SK-N-SH (cell line): Measurements from ENCODE around the gene PCDHGA12. TPM values are rescaled to one million over a fixed set of nuclear protein-coding genes. Genes with fewer than 3 reads are reported as not detected.
A peak's percentile ranks its signal among the peaks of the same experiment; 100 is the strongest.

Experiments
- CTCF ChIA-PET: fragments of 300-600, 350-600 bp; formaldehyde crosslinking; extraction: SDS; loops from one replicate; lab custom pipeline; 2021; lab: Yijun Ruan, JAX
- POLR2A ChIA-PET: fragments of 350-600 bp; sonication (Branson Sonifier 250); formaldehyde crosslinking; extraction: SDS; loops from one replicate; lab custom pipeline; 2020; ENCODE audit warnings: antibody characterized with exemption, inconsistent platforms; lab: Yijun Ruan, JAX
- DNase-seq: peaks from one replicate; pipeline ENCODE4 v3.0.0; 2012
- H2AFZ ChIP-seq: fragments of 200-600 bp; sonication (generic); 2 replicates; pipeline ENCODE4 v1.8.1; 2016; ENCODE audit warnings: antibody characterized with exemption, mild to moderate bottlenecking, low read depth
- H3F3A ChIP-seq: fragments of 200-600 bp; sonication (generic); replicated peaks from 2 replicates; pipeline ENCODE3; 2016; ENCODE audit warnings: antibody characterized with exemption, mild to moderate bottlenecking; ENCODE audit not compliant: insufficient read depth
- H3K27ac ChIP-seq, 2 experiments: fragments of 200-500 bp in 1 of 2; fragments of 200-600 bp in 1 of 2; sonication (Bioruptor generic) in 1 of 2; sonication (generic), shearing (Covaris generic) in 1 of 2; 2 replicates each; pipeline versions ENCODE4 v1.5.1 to v1.6.1; 2014 to 2016; ENCODE audit warnings: low read depth in 2 of 2, inconsistent platforms in 1 of 2, low read length in 1 of 2, mild to moderate bottlenecking in 1 of 2, mixed read lengths in 1 of 2
- H3K27me3 ChIP-seq: fragments of 200-600 bp; sonication (generic), shearing (Covaris generic); 2 replicates; pipeline ENCODE4 v1.6.1; 2016; ENCODE audit warnings: mixed run types; ENCODE audit not compliant: insufficient read depth
- H3K36me3 ChIP-seq, 2 experiments: fragments of 200-500 bp in 1 of 2; fragments of 200-600 bp in 1 of 2; sonication (Bioruptor generic) in 1 of 2; sonication (generic) in 1 of 2; replicated peaks in 1 of 2; 2 replicates each; pipeline versions ENCODE3 to v1.5.1; 2014 to 2016; ENCODE audit warnings: low read length in 1 of 2, mild to moderate bottlenecking in 1 of 2; ENCODE audit not compliant: insufficient read depth in 2 of 2, control insufficient read depth in 1 of 2
- H3K4me1 ChIP-seq, 2 experiments: fragments of 200-500 bp in 1 of 2; fragments of 200-600 bp in 1 of 2; sonication (Bioruptor generic) in 1 of 2; sonication (generic), shearing (Covaris generic) in 1 of 2; 2 replicates each; pipeline versions ENCODE4 v1.5.1 to v1.6.1; 2014 to 2016; ENCODE audit warnings: low read depth in 1 of 2, low read length in 1 of 2, mixed run types in 1 of 2; ENCODE audit not compliant: insufficient read depth in 2 of 2, control insufficient read depth in 1 of 2
- H3K4me2 ChIP-seq: fragments of 200-600 bp; sonication (generic), shearing (Covaris generic); 2 replicates; pipeline ENCODE4 v1.6.1; 2017; ENCODE audit warnings: mixed run types
- H3K4me3 ChIP-seq, 2 experiments: fragments of 200-500 bp in 1 of 2; fragments of 200-600 bp in 1 of 2; sonication (Bioruptor generic) in 1 of 2; sonication (generic), shearing (Covaris generic) in 1 of 2; 2 replicates each; pipeline versions ENCODE4 v1.5.1 to v1.8.1; 2014 to 2016; ENCODE audit warnings: low read depth in 2 of 2, inconsistent platforms in 1 of 2, low read length in 1 of 2, mild to moderate bottlenecking in 1 of 2, mixed read lengths in 1 of 2, moderate library complexity in 1 of 2
- H3K79me2 ChIP-seq: fragments of 200-600 bp; sonication (generic); 2 replicates; pipeline ENCODE4 v1.8.1; 2017; ENCODE audit warnings: mild to moderate bottlenecking; ENCODE audit not compliant: insufficient read depth
- H3K9ac ChIP-seq: fragments of 200-600 bp; sonication (generic); 2 replicates; pipeline ENCODE4 v1.6.1; 2017; ENCODE audit warnings: mixed run types
- H3K9me2 ChIP-seq: fragments of 200-600 bp; sonication (generic); 2 replicates; pipeline ENCODE4 v1.6.1; 2017; ENCODE audit warnings: mixed run types
- H3K9me3 ChIP-seq: fragments of 200-600 bp; sonication (generic); 2 replicates; pipeline ENCODE4 v1.6.1; 2017; ENCODE audit warnings: mixed run types, mild to moderate bottlenecking, moderate library complexity
- H4K20me1 ChIP-seq: fragments of 200-600 bp; sonication (generic); 2 replicates; pipeline ENCODE4 v1.6.1; 2017; ENCODE audit warnings: mild to moderate bottlenecking, mixed run types; ENCODE audit not compliant: insufficient read depth
- ELF1 ChIP-seq: IDR thresholded peaks from 2 replicates; pipeline ENCODE4 v1.4.0; 2012
- EP300 ChIP-seq, 2 experiments: IDR thresholded peaks; 2 replicates each; pipeline versions ENCODE4 v1.4.0 to v1.6.1; 2012; ENCODE audit warnings: borderline replicate concordance in 1 of 2, low read depth in 1 of 2, low read length in 1 of 2
- FOXJ3 ChIP-seq: sonication (generic); formaldehyde crosslinking; IDR thresholded peaks from 2 replicates; pipeline ENCODE4 v1.5.1; 2020; ENCODE audit warnings: mild to moderate bottlenecking, missing genetic modification reagents
- GABPA ChIP-seq: IDR thresholded peaks from 2 replicates; pipeline ENCODE4 v1.4.0; 2012; ENCODE audit warnings: low read depth, mild to moderate bottlenecking
- NFIC ChIP-seq: IDR thresholded peaks from 2 replicates; pipeline ENCODE4 v1.4.0; 2012; ENCODE audit warnings: borderline replicate concordance
- RFX5 ChIP-seq: IDR thresholded peaks from 2 replicates; pipeline ENCODE4 v1.6.1; 2012; ENCODE audit warnings: mild to moderate bottlenecking, improper control_type of control experiment, low read length
- TAF1 ChIP-seq: IDR thresholded peaks from 2 replicates; pipeline ENCODE4 v1.6.1; 2012; ENCODE audit warnings: low read depth, mild to moderate bottlenecking, low read length, moderate library complexity, borderline replicate concordance
- TCF12 ChIP-seq: IDR thresholded peaks from 2 replicates; pipeline ENCODE4 v1.4.0; 2012
- polyA plus RNA-seq, 3 experiments: library from polyadenylated mRNA; depleted of rRNA; stranded (reverse); fragments of >200 nt; gene quantifications; 2 replicates each; pipeline ENCODE4 v1.2.3, GENCODE V29; 2012
- TF ChIP-seq, protein P1 (sequence below): IDR thresholded peaks from 2 replicates; pipeline ENCODE4 v1.6.1; 2012; ENCODE audit warnings: mild to moderate bottlenecking, low read depth, low read length, moderate library complexity
- TF ChIP-seq, protein P2 (sequence below): fragments of 150-350 bp; IDR thresholded peaks from 2 replicates; pipeline ENCODE4 v1.6.1; 2016; ENCODE audit warnings: mild to moderate bottlenecking, low read depth, low read length

Gene PCDHGA12
- polyA plus RNA-seq, 1 of the 3 experiments (the other 2 are of a cell fraction) = 0.03 TPM

DNA sequence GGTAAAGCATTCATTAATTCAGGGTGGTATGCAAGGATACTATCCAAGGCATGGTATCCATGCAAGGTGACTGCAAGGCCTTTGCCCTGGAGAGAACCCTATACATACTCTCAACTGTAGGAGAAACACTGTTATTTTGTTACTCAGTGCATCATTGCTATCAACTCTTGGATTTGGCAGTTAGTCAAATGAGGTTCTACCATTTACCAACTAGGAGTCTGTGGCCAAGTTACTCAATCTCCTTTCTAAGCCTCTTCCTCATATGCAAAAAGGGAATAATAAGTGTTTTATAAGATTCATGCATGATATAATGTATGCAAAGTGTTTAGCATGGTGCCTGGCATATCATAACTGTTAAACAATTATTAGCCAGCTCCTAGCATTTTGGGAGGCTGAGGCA lies 49.5 kb downstream of the PCDHGA12 start:
- H3K9ac ChIP-seq = no peak overlapping the region
- peaks cover 83% of the 10 kb centered on the region for H3K79me2 ChIP-seq
- H3K27me3 ChIP-seq = no peaks in the 10 kb centered on the region
- CTCF ChIA-PET = interaction anchor here (0.6 to 7.9 kb wide), 8 partner anchors 28 to 256 kb away, joined by 3 to 75 read pairs (median 4); partner anchors contain the start of gene PCDHB14
- H3K36me3 ChIP-seq = peaks cover 0 to 42% of the 10 kb centered on the region in 2 experiments
- POLR2A ChIA-PET = no interaction called here
- no peak overlapping the region for H2AFZ ChIP-seq
- no peak overlapping the region for H3K27ac ChIP-seq
- DNase-seq = no peak
- H3K4me3 ChIP-seq = peak overlapping the region in 1 of 2 experiments; percentile 82; a peak in 2 of 4 replicates
- no peak for TF ChIP-seq TAF1
- TF ChIP-seq, protein P1, sequence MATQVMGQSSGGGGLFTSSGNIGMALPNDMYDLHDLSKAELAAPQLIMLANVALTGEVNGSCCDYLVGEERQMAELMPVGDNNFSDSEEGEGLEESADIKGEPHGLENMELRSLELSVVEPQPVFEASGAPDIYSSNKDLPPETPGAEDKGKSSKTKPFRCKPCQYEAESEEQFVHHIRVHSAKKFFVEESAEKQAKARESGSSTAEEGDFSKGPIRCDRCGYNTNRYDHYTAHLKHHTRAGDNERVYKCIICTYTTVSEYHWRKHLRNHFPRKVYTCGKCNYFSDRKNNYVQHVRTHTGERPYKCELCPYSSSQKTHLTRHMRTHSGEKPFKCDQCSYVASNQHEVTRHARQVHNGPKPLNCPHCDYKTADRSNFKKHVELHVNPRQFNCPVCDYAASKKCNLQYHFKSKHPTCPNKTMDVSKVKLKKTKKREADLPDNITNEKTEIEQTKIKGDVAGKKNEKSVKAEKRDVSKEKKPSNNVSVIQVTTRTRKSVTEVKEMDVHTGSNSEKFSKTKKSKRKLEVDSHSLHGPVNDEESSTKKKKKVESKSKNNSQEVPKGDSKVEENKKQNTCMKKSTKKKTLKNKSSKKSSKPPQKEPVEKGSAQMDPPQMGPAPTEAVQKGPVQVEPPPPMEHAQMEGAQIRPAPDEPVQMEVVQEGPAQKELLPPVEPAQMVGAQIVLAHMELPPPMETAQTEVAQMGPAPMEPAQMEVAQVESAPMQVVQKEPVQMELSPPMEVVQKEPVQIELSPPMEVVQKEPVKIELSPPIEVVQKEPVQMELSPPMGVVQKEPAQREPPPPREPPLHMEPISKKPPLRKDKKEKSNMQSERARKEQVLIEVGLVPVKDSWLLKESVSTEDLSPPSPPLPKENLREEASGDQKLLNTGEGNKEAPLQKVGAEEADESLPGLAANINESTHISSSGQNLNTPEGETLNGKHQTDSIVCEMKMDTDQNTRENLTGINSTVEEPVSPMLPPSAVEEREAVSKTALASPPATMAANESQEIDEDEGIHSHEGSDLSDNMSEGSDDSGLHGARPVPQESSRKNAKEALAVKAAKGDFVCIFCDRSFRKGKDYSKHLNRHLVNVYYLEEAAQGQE = no peak
- TF ChIP-seq RFX5 = no peak
- no peak for TF ChIP-seq FOXJ3 (CRISPR knock-in tag)
- no peak for TF ChIP-seq ELF1
- TF ChIP-seq, protein P2, sequence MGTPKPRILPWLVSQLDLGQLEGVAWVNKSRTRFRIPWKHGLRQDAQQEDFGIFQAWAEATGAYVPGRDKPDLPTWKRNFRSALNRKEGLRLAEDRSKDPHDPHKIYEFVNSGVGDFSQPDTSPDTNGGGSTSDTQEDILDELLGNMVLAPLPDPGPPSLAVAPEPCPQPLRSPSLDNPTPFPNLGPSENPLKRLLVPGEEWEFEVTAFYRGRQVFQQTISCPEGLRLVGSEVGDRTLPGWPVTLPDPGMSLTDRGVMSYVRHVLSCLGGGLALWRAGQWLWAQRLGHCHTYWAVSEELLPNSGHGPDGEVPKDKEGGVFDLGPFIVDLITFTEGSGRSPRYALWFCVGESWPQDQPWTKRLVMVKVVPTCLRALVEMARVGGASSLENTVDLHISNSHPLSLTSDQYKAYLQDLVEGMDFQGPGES = no peak
- no peak for TF ChIP-seq EP300 (IDR thresholded peaks at IDR 0.05; ENCODE audit: borderline replicate concordance in 1 of 2, low read depth in 1 of 2, low read length in 1 of 2)
- TF ChIP-seq NFIC = no peak
- no peak for TF ChIP-seq GABPA
- TF ChIP-seq TCF12 = no peak
- H3K9me2 ChIP-seq = no peaks in the 10 kb centered on the region
- H3K4me2 ChIP-seq = peak overlapping the region; percentile 97
- no peaks in the 10 kb centered on the region for H3K9me3 ChIP-seq
- peaks cover 71% of the 10 kb centered on the region for H4K20me1 ChIP-seq
- peaks cover 18% of the 10 kb centered on the region for H3F3A ChIP-seq
- peaks cover 23 to 46% of the 10 kb centered on the region in 2 experiments; a peak in 3 of 4 replicates for H3K4me1 ChIP-seq

Other genes starting within 250 kb of the PCDHGA12 start
- gene PCDHB16, start 248.1 kb upstream of the PCDHGA12 start, polyA plus RNA-seq (2012; rRNA removed) = 2.3 and 2.7 TPM in 2 replicates
- 1.4 and 2.4 TPM in 2 replicates for gene PCDHB9, start 243.3 kb upstream of the PCDHGA12 start, polyA plus RNA-seq (2012; rRNA removed)
- gene PCDHB10, start 238.2 kb upstream of the PCDHGA12 start, polyA plus RNA-seq (2012; rRNA removed) = 1.4 and 1.5 TPM in 2 replicates
- 0.41 and 0.61 TPM in 2 replicates for gene PCDHB11, start 230.9 kb upstream of the PCDHGA12 start, polyA plus RNA-seq (2012; rRNA removed)
- 1.9 and 2.0 TPM in 2 replicates for gene PCDHB12, start 221.8 kb upstream of the PCDHGA12 start, polyA plus RNA-seq (2012; rRNA removed)
- gene PCDHB13, start 216.6 kb upstream of the PCDHGA12 start, polyA plus RNA-seq (2012; rRNA removed) = 0.85 and 0.88 TPM in 2 replicates
- gene PCDHB14, start 207.2 kb upstream of the PCDHGA12 start, polyA plus RNA-seq (2012; rRNA removed) = 9.7 and 10.6 TPM in 2 replicates
- gene PCDHB15, start 185.1 kb upstream of the PCDHGA12 start, polyA plus RNA-seq (2012; rRNA removed) = 0.99 and 1.3 TPM in 2 replicates
- gene SLC25A2, start 126.5 kb upstream of the PCDHGA12 start, polyA plus RNA-seq (2012; rRNA removed) = not detected in 2 replicates
- 30.6 and 38.7 TPM in 2 replicates for gene TAF7, start 109.7 kb upstream of the PCDHGA12 start, polyA plus RNA-seq (2012; rRNA removed)
- gene PCDHGA1, start 100.0 kb upstream of the PCDHGA12 start, polyA plus RNA-seq (2012; rRNA removed) = 1.2 and 1.6 TPM in 2 replicates
- 1.4 and 1.5 TPM in 2 replicates for gene PCDHGA2, start 91.7 kb upstream of the PCDHGA12 start, polyA plus RNA-seq (2012; rRNA removed)
- 0.33 and 0.45 TPM in 2 replicates for gene PCDHGA3, start 86.7 kb upstream of the PCDHGA12 start, polyA plus RNA-seq (2012; rRNA removed)
- 0.63 and 0.77 TPM in 2 replicates for gene PCDHGB1, start 80.4 kb upstream of the PCDHGA12 start, polyA plus RNA-seq (2012; rRNA removed)
- gene PCDHGA4, start 75.5 kb upstream of the PCDHGA12 start, polyA plus RNA-seq (2012; rRNA removed) = 1.8 and 2.2 TPM in 2 replicates
- 3.7 and 4.5 TPM in 2 replicates for gene PCDHGB2, start 70.5 kb upstream of the PCDHGA12 start, polyA plus RNA-seq (2012; rRNA removed)
- 0.57 and 0.71 TPM in 2 replicates for gene PCDHGA5, start 66.3 kb upstream of the PCDHGA12 start, polyA plus RNA-seq (2012; rRNA removed)
- gene PCDHGB3, start 60.3 kb upstream of the PCDHGA12 start, polyA plus RNA-seq (2012; rRNA removed) = 0.53 and 0.63 TPM in 2 replicates
- 1.4 TPM in 2 replicates for gene PCDHGA6, start 56.6 kb upstream of the PCDHGA12 start, polyA plus RNA-seq (2012; rRNA removed)
- 3.4 and 7.8 TPM in 2 replicates for gene PCDHGA7, start 47.8 kb upstream of the PCDHGA12 start, polyA plus RNA-seq (2012; rRNA removed)
- gene PCDHGB4, start 42.8 kb upstream of the PCDHGA12 start, polyA plus RNA-seq (2012; rRNA removed) = 0.37 and 0.64 TPM in 2 replicates
- 0.06 and 0.12 TPM in 2 replicates for gene PCDHGA8, start 37.9 kb upstream of the PCDHGA12 start, polyA plus RNA-seq (2012; rRNA removed)
- 0.08 and 0.15 TPM in 2 replicates for gene PCDHGB5, start 32.6 kb upstream of the PCDHGA12 start, polyA plus RNA-seq (2012; rRNA removed)
- 0.13 and 0.16 TPM in 2 replicates for gene PCDHGA9, start 27.7 kb upstream of the PCDHGA12 start, polyA plus RNA-seq (2012; rRNA removed)
- 0.13 and 0.18 TPM in 2 replicates for gene PCDHGB6, start 22.5 kb upstream of the PCDHGA12 start, polyA plus RNA-seq (2012; rRNA removed)
- 1.6 and 2.0 TPM in 2 replicates for gene PCDHGA10, start 17.5 kb upstream of the PCDHGA12 start, polyA plus RNA-seq (2012; rRNA removed)
- gene PCDHGB7, start 12.8 kb upstream of the PCDHGA12 start, polyA plus RNA-seq (2012; rRNA removed) = 14.2 and 19.1 TPM in 2 replicates
- gene PCDHGA11, start 9.5 kb upstream of the PCDHGA12 start, polyA plus RNA-seq (2012; rRNA removed) = 0.18 and 0.23 TPM in 2 replicates
- gene PCDHGC3, start 45.5 kb downstream of the PCDHGA12 start, polyA plus RNA-seq (2012; rRNA removed) = 55.8 and 97.0 TPM in 2 replicates
- 0.53 and 0.78 TPM in 2 replicates for gene PCDHGC4, start 54.5 kb downstream of the PCDHGA12 start, polyA plus RNA-seq (2012; rRNA removed)
- 1.9 and 2.0 TPM in 2 replicates for gene PCDHGC5, start 58.6 kb downstream of the PCDHGA12 start, polyA plus RNA-seq (2012; rRNA removed)
- gene DIAPH1, start 188.5 kb downstream of the PCDHGA12 start, polyA plus RNA-seq (2012; rRNA removed) = 28.2 and 30.4 TPM in 2 replicates
- 104 and 115 TPM in 2 replicates for gene HDAC3, start 206.3 kb downstream of the PCDHGA12 start, polyA plus RNA-seq (2012; rRNA removed)
- gene RELL2, start 206.5 kb downstream of the PCDHGA12 start, polyA plus RNA-seq (2012; rRNA removed) = 15.6 and 16.1 TPM in 2 replicates
- 49.2 and 58.3 TPM in 2 replicates for gene FCHSD1, start 220.9 kb downstream of the PCDHGA12 start, polyA plus RNA-seq (2012; rRNA removed)